ENCODE data around the gene COG3. TPM values are rescaled to one million over a fixed set of nuclear protein-coding genes. Genes with fewer than 3 reads are reported as not detected.

The COG3 gene
- total and polyA plus RNA-seq, 2 experiments from 2014 or later = 17.1 to 23.9 TPM

DNA sequence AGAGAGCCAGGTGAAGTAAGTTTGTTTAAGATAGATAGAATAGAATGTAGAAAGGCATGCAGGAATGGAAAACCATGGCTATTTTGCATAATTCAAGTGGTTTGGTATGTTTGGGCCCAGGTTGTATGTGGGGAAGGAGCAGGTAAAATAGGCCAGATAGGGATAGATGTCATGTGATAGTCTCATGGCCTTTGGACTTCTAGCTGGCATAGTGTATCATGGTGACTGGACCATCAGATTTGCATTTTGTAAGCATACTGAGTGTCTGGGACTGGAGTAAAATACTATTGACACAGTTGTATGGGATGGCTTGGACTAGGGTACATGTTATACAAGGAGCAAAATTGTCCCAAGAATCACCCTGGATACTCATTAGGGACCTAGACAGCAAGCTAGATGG is 38.9 kb downstream of the COG3 start (continued):
- no peak for TF ChIP-seq EZH2 (IDR thresholded peaks at IDR 0.05; ENCODE audit: low read depth, unreplicated experiment)
- TF ChIP-seq STAT1 (IDR thresholded peaks at IDR 0.05; ENCODE audit: unreplicated experiment) = no peak
- TF ChIP-seq ZNF114 (CRISPR knock-in tag; IDR thresholded peaks at IDR 0.05) = no peak
- no peak for TF ChIP-seq EZH2phosphoT487 (IDR thresholded peaks at IDR 0.05; ENCODE audit: unreplicated experiment)

DNA sequence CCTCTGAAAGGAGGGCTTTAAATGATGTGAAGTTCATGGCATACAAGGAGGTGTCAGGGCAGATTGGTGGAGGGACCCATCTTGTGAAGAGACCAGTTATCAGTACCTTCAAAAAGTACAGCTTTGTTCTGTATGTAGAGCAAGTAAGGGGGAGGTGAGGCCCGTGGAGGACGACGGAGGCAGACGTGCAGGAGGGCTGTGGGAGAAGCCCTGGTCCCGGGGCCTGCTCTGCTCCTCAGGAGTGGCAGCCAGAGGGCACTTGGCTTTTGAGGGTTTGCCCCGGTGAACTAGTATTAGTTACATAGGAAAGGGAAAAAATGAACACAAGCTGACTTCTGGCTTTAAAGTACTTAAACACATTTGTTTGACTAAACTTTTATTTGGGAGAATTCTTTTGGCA is 42.1 kb downstream of the COG3 start:
- H3K27ac Mint-ChIP-seq = no peak overlapping the region
- no peak for ATAC-seq

More for the DNA sequence above, 42.1 kb downstream of the COG3 start:
- Mint-ChIP-seq H3K4me1 (no peaks in the 10 kb centered on the region), H3K4me3 (no peak overlapping the region), H3K9me3 (no peaks in the 10 kb centered on the region), H3K36me3 (ENCODE audit: low read depth) (peaks cover 33% of the 10 kb centered on the region), H3K27me3 (ENCODE audit: insufficient read depth, low read depth, poor library complexity) (no peaks in the 10 kb centered on the region)
- Histone ChIP-seq H3K79me2 (replicated peaks; ENCODE audit: insufficient read depth) (no peaks in the 10 kb centered on the region), H3K4me3 (no peak overlapping the region), H4K20me1 (replicated peaks; ENCODE audit: insufficient read depth) (peaks cover 18% of the 10 kb centered on the region), H3K27me3 (ENCODE audit: insufficient read depth) (no peaks in the 10 kb centered on the region), H3K4me1 (ENCODE audit: insufficient read depth) (no peaks in the 10 kb centered on the region), H3K36me3 (ENCODE audit: insufficient read depth) (peaks cover 18% of the 10 kb centered on the region), H3F3A (replicated peaks; ENCODE audit: low read depth) (no peaks in the 10 kb centered on the region), H3K4me2 (no peak overlapping the region), H2AFZ (no peak overlapping the region), H3K9me2 (ENCODE audit: insufficient read depth) (no peaks in the 10 kb centered on the region), H3K27ac (ENCODE audit: low read depth) (no peak overlapping the region)
- no peak for DNase-seq (ENCODE audit: low spot score)
- TF ChIP-seq, protein P1, sequence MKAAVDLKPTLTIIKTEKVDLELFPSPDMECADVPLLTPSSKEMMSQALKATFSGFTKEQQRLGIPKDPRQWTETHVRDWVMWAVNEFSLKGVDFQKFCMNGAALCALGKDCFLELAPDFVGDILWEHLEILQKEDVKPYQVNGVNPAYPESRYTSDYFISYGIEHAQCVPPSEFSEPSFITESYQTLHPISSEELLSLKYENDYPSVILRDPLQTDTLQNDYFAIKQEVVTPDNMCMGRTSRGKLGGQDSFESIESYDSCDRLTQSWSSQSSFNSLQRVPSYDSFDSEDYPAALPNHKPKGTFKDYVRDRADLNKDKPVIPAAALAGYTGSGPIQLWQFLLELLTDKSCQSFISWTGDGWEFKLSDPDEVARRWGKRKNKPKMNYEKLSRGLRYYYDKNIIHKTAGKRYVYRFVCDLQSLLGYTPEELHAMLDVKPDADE (IDR thresholded peaks at IDR 0.05) = no peak
- TF ChIP-seq ZNF114 (CRISPR knock-in tag; IDR thresholded peaks at IDR 0.05) = no peak
- TF ChIP-seq EZH2phosphoT487 (IDR thresholded peaks at IDR 0.05; ENCODE audit: unreplicated experiment) = no peak
- no peak for TF ChIP-seq CREB1 (CRISPR knock-in tag; IDR thresholded peaks at IDR 0.05; ENCODE audit: low read depth)
- no peak for TF ChIP-seq STAT1 (IDR thresholded peaks at IDR 0.05; ENCODE audit: unreplicated experiment)
- no peak for TF ChIP-seq EZH2 (IDR thresholded peaks at IDR 0.05; ENCODE audit: low read depth, unreplicated experiment)
- TF ChIP-seq, protein P2, sequence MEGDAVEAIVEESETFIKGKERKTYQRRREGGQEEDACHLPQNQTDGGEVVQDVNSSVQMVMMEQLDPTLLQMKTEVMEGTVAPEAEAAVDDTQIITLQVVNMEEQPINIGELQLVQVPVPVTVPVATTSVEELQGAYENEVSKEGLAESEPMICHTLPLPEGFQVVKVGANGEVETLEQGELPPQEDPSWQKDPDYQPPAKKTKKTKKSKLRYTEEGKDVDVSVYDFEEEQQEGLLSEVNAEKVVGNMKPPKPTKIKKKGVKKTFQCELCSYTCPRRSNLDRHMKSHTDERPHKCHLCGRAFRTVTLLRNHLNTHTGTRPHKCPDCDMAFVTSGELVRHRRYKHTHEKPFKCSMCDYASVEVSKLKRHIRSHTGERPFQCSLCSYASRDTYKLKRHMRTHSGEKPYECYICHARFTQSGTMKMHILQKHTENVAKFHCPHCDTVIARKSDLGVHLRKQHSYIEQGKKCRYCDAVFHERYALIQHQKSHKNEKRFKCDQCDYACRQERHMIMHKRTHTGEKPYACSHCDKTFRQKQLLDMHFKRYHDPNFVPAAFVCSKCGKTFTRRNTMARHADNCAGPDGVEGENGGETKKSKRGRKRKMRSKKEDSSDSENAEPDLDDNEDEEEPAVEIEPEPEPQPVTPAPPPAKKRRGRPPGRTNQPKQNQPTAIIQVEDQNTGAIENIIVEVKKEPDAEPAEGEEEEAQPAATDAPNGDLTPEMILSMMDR (conservative IDR thresholded peaks at IDR 0.05; ENCODE audit: low read depth in 2 of 2) = no peak
- TF ChIP-seq POLR2AphosphoS5 (IDR thresholded peaks at IDR 0.05; ENCODE audit: low read depth) = no peak
- TF ChIP-seq, protein P3, sequence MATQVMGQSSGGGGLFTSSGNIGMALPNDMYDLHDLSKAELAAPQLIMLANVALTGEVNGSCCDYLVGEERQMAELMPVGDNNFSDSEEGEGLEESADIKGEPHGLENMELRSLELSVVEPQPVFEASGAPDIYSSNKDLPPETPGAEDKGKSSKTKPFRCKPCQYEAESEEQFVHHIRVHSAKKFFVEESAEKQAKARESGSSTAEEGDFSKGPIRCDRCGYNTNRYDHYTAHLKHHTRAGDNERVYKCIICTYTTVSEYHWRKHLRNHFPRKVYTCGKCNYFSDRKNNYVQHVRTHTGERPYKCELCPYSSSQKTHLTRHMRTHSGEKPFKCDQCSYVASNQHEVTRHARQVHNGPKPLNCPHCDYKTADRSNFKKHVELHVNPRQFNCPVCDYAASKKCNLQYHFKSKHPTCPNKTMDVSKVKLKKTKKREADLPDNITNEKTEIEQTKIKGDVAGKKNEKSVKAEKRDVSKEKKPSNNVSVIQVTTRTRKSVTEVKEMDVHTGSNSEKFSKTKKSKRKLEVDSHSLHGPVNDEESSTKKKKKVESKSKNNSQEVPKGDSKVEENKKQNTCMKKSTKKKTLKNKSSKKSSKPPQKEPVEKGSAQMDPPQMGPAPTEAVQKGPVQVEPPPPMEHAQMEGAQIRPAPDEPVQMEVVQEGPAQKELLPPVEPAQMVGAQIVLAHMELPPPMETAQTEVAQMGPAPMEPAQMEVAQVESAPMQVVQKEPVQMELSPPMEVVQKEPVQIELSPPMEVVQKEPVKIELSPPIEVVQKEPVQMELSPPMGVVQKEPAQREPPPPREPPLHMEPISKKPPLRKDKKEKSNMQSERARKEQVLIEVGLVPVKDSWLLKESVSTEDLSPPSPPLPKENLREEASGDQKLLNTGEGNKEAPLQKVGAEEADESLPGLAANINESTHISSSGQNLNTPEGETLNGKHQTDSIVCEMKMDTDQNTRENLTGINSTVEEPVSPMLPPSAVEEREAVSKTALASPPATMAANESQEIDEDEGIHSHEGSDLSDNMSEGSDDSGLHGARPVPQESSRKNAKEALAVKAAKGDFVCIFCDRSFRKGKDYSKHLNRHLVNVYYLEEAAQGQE (IDR thresholded peaks at IDR 0.05; ENCODE audit: unreplicated experiment) = no peak
- no peak for TF ChIP-seq JUNB (IDR thresholded peaks at IDR 0.05; ENCODE audit: unreplicated experiment)
- TF ChIP-seq, protein P4, sequence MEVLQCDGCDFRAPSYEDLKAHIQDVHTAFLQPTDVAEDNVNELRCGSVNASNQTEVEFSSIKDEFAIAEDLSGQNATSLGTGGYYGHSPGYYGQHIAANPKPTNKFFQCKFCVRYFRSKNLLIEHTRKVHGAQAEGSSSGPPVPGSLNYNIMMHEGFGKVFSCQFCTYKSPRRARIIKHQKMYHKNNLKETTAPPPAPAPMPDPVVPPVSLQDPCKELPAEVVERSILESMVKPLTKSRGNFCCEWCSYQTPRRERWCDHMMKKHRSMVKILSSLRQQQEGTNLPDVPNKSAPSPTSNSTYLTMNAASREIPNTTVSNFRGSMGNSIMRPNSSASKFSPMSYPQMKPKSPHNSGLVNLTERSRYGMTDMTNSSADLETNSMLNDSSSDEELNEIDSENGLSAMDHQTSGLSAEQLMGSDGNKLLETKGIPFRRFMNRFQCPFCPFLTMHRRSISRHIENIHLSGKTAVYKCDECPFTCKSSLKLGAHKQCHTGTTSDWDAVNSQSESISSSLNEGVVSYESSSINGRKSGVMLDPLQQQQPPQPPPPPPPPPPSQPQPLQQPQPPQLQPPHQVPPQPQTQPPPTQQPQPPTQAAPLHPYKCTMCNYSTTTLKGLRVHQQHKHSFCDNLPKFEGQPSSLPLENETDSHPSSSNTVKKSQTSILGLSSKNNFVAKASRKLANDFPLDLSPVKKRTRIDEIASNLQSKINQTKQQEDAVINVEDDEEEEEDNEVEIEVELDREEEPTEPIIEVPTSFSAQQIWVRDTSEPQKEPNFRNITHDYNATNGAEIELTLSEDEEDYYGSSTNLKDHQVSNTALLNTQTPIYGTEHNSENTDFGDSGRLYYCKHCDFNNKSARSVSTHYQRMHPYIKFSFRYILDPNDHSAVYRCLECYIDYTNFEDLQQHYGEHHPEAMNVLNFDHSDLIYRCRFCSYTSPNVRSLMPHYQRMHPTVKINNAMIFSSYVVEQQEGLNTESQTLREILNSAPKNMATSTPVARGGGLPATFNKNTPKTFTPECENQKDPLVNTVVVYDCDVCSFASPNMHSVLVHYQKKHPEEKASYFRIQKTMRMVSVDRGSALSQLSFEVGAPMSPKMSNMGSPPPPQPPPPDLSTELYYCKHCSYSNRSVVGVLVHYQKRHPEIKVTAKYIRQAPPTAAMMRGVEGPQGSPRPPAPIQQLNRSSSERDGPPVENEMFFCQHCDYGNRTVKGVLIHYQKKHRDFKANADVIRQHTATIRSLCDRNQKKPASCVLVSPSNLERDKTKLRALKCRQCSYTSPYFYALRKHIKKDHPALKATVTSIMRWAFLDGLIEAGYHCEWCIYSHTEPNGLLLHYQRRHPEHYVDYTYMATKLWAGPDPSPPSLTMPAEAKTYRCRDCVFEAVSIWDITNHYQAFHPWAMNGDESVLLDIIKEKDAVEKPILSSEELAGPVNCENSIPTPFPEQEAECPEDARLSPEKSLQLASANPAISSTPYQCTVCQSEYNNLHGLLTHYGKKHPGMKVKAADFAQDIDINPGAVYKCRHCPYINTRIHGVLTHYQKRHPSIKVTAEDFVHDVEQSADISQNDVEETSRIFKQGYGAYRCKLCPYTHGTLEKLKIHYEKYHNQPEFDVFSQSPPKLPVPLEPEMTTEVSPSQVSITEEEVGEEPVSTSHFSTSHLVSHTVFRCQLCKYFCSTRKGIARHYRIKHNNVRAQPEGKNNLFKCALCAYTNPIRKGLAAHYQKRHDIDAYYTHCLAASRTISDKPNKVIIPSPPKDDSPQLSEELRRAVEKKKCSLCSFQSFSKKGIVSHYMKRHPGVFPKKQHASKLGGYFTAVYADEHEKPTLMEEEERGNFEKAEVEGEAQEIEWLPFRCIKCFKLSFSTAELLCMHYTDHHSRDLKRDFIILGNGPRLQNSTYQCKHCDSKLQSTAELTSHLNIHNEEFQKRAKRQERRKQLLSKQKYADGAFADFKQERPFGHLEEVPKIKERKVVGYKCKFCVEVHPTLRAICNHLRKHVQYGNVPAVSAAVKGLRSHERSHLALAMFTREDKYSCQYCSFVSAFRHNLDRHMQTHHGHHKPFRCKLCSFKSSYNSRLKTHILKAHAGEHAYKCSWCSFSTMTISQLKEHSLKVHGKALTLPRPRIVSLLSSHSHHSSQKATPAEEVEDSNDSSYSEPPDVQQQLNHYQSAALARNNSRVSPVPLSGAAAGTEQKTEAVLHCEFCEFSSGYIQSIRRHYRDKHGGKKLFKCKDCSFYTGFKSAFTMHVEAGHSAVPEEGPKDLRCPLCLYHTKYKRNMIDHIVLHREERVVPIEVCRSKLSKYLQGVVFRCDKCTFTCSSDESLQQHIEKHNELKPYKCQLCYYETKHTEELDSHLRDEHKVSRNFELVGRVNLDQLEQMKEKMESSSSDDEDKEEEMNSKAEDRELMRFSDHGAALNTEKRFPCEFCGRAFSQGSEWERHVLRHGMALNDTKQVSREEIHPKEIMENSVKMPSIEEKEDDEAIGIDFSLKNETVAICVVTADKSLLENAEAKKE (CRISPR knock-in tag; IDR thresholded peaks at IDR 0.05) = no peak
- TF ChIP-seq ZNF331 (CRISPR knock-in tag; IDR thresholded peaks at IDR 0.05; ENCODE audit: low read depth) = no peak
- no peak for TF ChIP-seq NANOG (IDR thresholded peaks at IDR 0.05; ENCODE audit: borderline replicate concordance)

Data from GM23338 (cell line).